ENCODE data around the gene PYGO1. TPM values are rescaled to one million over a fixed set of nuclear protein-coding genes. Genes with fewer than 3 reads are reported as not detected.
"Not testable (repeated sequence)": the region's sequence is repeated elsewhere in the genome, so short reads cannot be mapped to it uniquely, and the experiment has no call there.

Gene PYGO1
- total and polyA plus RNA-seq, 2 of the 8 experiments (the other 6 are each of a cell fraction or from before 2014, with no cell fraction given), result 0.50 to 1.1 TPM

- H2BK120ac ChIP-seq (replicated peaks; ENCODE audit: low read depth, low read length); H3K9me3 ChIP-seq (ENCODE audit: insufficient read depth in 2 of 2, low read depth in 1 of 2, low read length in 1 of 2); H3K9ac ChIP-seq (replicated peaks in 1 of 4; ENCODE audit: extremely low read depth in 1 of 4, low read depth in 3 of 4, low read length in 3 of 4); H3K4me3 ChIP-seq (ENCODE audit: extremely low read depth in 1 of 4, insufficient read depth in 2 of 4, low read depth in 3 of 4, low read length in 4 of 4); H3K27ac ChIP-seq (ENCODE audit: low read depth, low read length); CTCF ChIA-PET (ENCODE audit: partially characterized antibody); H4K8ac ChIP-seq (ENCODE audit: extremely low read depth, insufficient read depth, low read length); H2AFZ ChIP-seq (ENCODE audit: low read length); H2BK15ac ChIP-seq (ENCODE audit: low read length); H3K14ac ChIP-seq (ENCODE audit: insufficient read length); H3K23me2 ChIP-seq (ENCODE audit: low read depth, low read length); H3K56ac ChIP-seq (replicated peaks; ENCODE audit: insufficient read length, low read depth, low read length); H3K18ac ChIP-seq (ENCODE audit: extremely low read depth, low read length); H2BK5ac ChIP-seq (ENCODE audit: low read depth, low read length); H3K36me3 ChIP-seq (ENCODE audit: control insufficient read depth in 2 of 4, insufficient read depth in 4 of 4, low read length in 3 of 4); H3K79me1 ChIP-seq (ENCODE audit: low read depth, low read length); POLR2A ChIA-PET (ENCODE audit: partially characterized antibody); H3K4me1 ChIP-seq (replicated peaks in 1 of 4; ENCODE audit: control insufficient read depth in 3 of 4, insufficient read depth in 4 of 4, low read length in 3 of 4); H3K27me3 ChIP-seq (replicated peaks in 1 of 4; ENCODE audit: control insufficient read depth in 3 of 4, extremely low read depth in 1 of 4, insufficient read depth in 3 of 4, low read length in 3 of 4); H4K5ac ChIP-seq (ENCODE audit: insufficient read length, low read depth, low read length); H3K4ac ChIP-seq (replicated peaks; ENCODE audit: insufficient read length, low read depth, low read length); H2BK12ac ChIP-seq (ENCODE audit: low read depth, low read length); H4K20me1 ChIP-seq (replicated peaks in 1 of 2; ENCODE audit: control insufficient read depth in 1 of 2, insufficient read depth in 2 of 2, low read length in 2 of 2); H4K91ac ChIP-seq (replicated peaks; ENCODE audit: insufficient read length, low read length); FAIRE-seq; H3K4me2 ChIP-seq (ENCODE audit: insufficient read depth in 1 of 2, low read depth in 2 of 2, low read length in 2 of 2); H2AK5ac ChIP-seq (ENCODE audit: low read depth, low read length); H3K23ac ChIP-seq (ENCODE audit: insufficient read length); H3K79me2 ChIP-seq (ENCODE audit: control insufficient read depth in 1 of 2, insufficient read depth in 2 of 2, low read length in 2 of 2); DNase-seq (ENCODE audit: low read depth in 1 of 2, low spot score in 2 of 2); H2BK20ac ChIP-seq (ENCODE audit: low read length): not testable (repeated sequence)
- 93% methylated on average over 9 of the region's 9 CpGs; no CpG with 5 or more reads in 1 of the 2 experiments for WGBS, 2 experiments (ENCODE audit: extremely low coverage in 1 of 2, insufficient coverage in 1 of 2, insufficient read length in 1 of 2, insufficient replicate concordance in 2 of 2, low coverage in 1 of 2, low lambda C conversion rate in 2 of 2, missing lambda C conversion rate in 1 of 2)
Observed at GRCh38 chr15:55488952-55489600, 99.1 kb downstream of the PYGO1 start.

Other genes with a start within 250 kb of the PYGO1 start
- 13.2 and 13.4 TPM in 2 replicates for gene CCPG1, start 180.0 kb downstream of the PYGO1 start, total RNA-seq (2021; fragmentation: NEBNext Ultra II Directional; extraction: Animal tissue kit (Norgen Biotek cat#: 25700))
- gene CCPG1, start 180.0 kb downstream of the PYGO1 start, polyA plus RNA-seq (2011; rRNA removed), result 1.8 and 2.3 TPM in 2 replicates
- gene PIERCE2, start 179.8 kb downstream of the PYGO1 start, total RNA-seq (2021; fragmentation: NEBNext Ultra II Directional; extraction: Animal tissue kit (Norgen Biotek cat#: 25700)), result 1.4 and 2.7 TPM in 2 replicates
- gene PIERCE2, start 179.8 kb downstream of the PYGO1 start, polyA plus RNA-seq (2011; rRNA removed), result 1.1 and 1.9 TPM in 2 replicates
- gene DNAAF4, start 80.1 kb downstream of the PYGO1 start, total RNA-seq (2021; fragmentation: NEBNext Ultra II Directional; extraction: Animal tissue kit (Norgen Biotek cat#: 25700)), result 1.2 and 2.3 TPM in 2 replicates
- gene DNAAF4, start 80.1 kb downstream of the PYGO1 start, polyA plus RNA-seq (2011; rRNA removed), result 0.47 and 2.1 TPM in 2 replicates
- gene PRTG, start 154.8 kb upstream of the PYGO1 start, total RNA-seq (2021; fragmentation: NEBNext Ultra II Directional; extraction: Animal tissue kit (Norgen Biotek cat#: 25700)), result 3.2 and 3.4 TPM in 2 replicates
- gene PRTG, start 154.8 kb upstream of the PYGO1 start, polyA plus RNA-seq (2011; rRNA removed), result 2.1 and 3.1 TPM in 2 replicates